Measurements from ENCODE around the gene SMIM23.

Gene SMIM23

GRCh38 chr5:171782332-171782966, 3.2 kb upstream of the SMIM23 start:
- H3K4me1 ChIP-seq (ENCODE audit: low read depth, poor library complexity, severe bottlenecking) = no peaks in the 10 kb centered on the region
- no peak overlapping the region for H2AFZ ChIP-seq (ENCODE audit: low read depth)
- no peak overlapping the region for H3K4me2 ChIP-seq
- no peak overlapping the region for H3K9ac ChIP-seq
- no peaks in the 10 kb centered on the region for H4K20me1 ChIP-seq (ENCODE audit: insufficient read depth)
- H3K79me2 ChIP-seq (ENCODE audit: insufficient read depth, low read depth) = no peaks in the 10 kb centered on the region
- TF ChIP-seq, protein P1, sequence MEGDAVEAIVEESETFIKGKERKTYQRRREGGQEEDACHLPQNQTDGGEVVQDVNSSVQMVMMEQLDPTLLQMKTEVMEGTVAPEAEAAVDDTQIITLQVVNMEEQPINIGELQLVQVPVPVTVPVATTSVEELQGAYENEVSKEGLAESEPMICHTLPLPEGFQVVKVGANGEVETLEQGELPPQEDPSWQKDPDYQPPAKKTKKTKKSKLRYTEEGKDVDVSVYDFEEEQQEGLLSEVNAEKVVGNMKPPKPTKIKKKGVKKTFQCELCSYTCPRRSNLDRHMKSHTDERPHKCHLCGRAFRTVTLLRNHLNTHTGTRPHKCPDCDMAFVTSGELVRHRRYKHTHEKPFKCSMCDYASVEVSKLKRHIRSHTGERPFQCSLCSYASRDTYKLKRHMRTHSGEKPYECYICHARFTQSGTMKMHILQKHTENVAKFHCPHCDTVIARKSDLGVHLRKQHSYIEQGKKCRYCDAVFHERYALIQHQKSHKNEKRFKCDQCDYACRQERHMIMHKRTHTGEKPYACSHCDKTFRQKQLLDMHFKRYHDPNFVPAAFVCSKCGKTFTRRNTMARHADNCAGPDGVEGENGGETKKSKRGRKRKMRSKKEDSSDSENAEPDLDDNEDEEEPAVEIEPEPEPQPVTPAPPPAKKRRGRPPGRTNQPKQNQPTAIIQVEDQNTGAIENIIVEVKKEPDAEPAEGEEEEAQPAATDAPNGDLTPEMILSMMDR (conservative IDR thresholded peaks at IDR 0.05; ENCODE audit: low read depth, low read length) = no peak
- H3K36me3 ChIP-seq (ENCODE audit: insufficient read depth) = no peaks in the 10 kb centered on the region
- H3K27me3 ChIP-seq (ENCODE audit: insufficient read depth, low read depth) = no peaks in the 10 kb centered on the region
- H3K4me3 ChIP-seq (IDR thresholded peaks at IDR 0.05; ENCODE audit: insufficient read depth, low read depth, low read length) = no peak overlapping the region
- H3K27ac ChIP-seq = no peak overlapping the region

DNA sequence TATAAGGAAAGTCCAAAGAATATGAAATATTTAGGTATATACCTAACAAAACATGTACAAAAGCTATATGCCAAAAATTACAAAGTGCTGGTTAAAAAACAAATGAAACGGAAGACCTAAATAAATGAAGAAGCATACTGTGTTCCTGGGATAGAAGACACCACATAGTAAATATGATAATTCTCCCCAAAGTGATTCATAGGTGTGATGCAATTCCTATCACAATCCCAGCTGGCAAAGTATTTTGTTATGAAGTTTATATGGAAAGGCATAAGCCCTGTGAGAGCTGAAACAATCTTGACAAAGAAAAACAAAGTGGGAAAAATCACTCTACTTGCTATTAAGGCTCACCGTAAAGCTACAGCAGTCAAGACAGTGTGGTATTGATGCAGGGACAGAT, 2.6 kb upstream of the SMIM23 start:
- Histone ChIP-seq H3K4me1 (ENCODE audit: low read depth, poor library complexity, severe bottlenecking) (no peaks in the 10 kb centered on the region), H3K27ac (no peak overlapping the region), H3K4me2 (no peak overlapping the region), H3K79me2 (ENCODE audit: insufficient read depth, low read depth) (no peaks in the 10 kb centered on the region), H2AFZ (ENCODE audit: low read depth) (no peak overlapping the region), H4K20me1 (ENCODE audit: insufficient read depth) (no peaks in the 10 kb centered on the region), H3K9ac (no peak overlapping the region), H3K27me3 (ENCODE audit: insufficient read depth, low read depth) (no peaks in the 10 kb centered on the region), H3K4me3 (IDR thresholded peaks at IDR 0.05; ENCODE audit: insufficient read depth, low read depth, low read length) (no peak overlapping the region), H3K36me3 (ENCODE audit: insufficient read depth) (no peaks in the 10 kb centered on the region)
- TF ChIP-seq, protein P1 (conservative IDR thresholded peaks at IDR 0.05; ENCODE audit: low read depth, low read length) = no peak

- no peak overlapping the region for H3K9ac ChIP-seq
- H3K27me3 ChIP-seq (ENCODE audit: insufficient read depth, low read depth) = no peaks in the 10 kb centered on the region
- no peaks in the 10 kb centered on the region for H3K79me2 ChIP-seq (ENCODE audit: insufficient read depth, low read depth)
- H3K27ac ChIP-seq = no peak overlapping the region
- H3K4me2 ChIP-seq = no peak overlapping the region
- H4K20me1 ChIP-seq (ENCODE audit: insufficient read depth) = no peaks in the 10 kb centered on the region
- no peak overlapping the region for H3K4me3 ChIP-seq (IDR thresholded peaks at IDR 0.05; ENCODE audit: insufficient read depth, low read depth, low read length)
- H3K36me3 ChIP-seq (ENCODE audit: insufficient read depth) = no peaks in the 10 kb centered on the region
- TF ChIP-seq, protein P1 (conservative IDR thresholded peaks at IDR 0.05; ENCODE audit: low read depth, low read length) = no peak
- no peak overlapping the region for H2AFZ ChIP-seq (ENCODE audit: low read depth)
- H3K4me1 ChIP-seq (ENCODE audit: low read depth, poor library complexity, severe bottlenecking) = no peaks in the 10 kb centered on the region
These were observed 3.7 kb downstream of the SMIM23 start for GRCh38 chr5:171789353-171789752.

GRCh38 chr5:171790408-171790807, 4.8 kb downstream of the SMIM23 start:
- Histone ChIP-seq H4K20me1 (ENCODE audit: insufficient read depth) (no peaks in the 10 kb centered on the region), H3K36me3 (ENCODE audit: insufficient read depth) (no peaks in the 10 kb centered on the region)

More at GRCh38 chr5:171790408-171790807, 4.8 kb downstream of the SMIM23 start:
- no peaks in the 10 kb centered on the region for H3K79me2 ChIP-seq (ENCODE audit: insufficient read depth, low read depth)
- no peak overlapping the region for H3K9ac ChIP-seq
- H3K4me1 ChIP-seq (ENCODE audit: low read depth, poor library complexity, severe bottlenecking) = no peaks in the 10 kb centered on the region
- H3K4me2 ChIP-seq = no peak overlapping the region
- H2AFZ ChIP-seq (ENCODE audit: low read depth) = no peak overlapping the region
- H3K27me3 ChIP-seq (ENCODE audit: insufficient read depth, low read depth) = no peaks in the 10 kb centered on the region
- H3K4me3 ChIP-seq (IDR thresholded peaks at IDR 0.05; ENCODE audit: insufficient read depth, low read depth, low read length) = no peak overlapping the region
- no peak overlapping the region for H3K27ac ChIP-seq
- TF ChIP-seq, protein P1 (conservative IDR thresholded peaks at IDR 0.05; ENCODE audit: low read depth, low read length) = no peak
